HG03159 (cell line): ENCODE results near the gene TACR1.

Experiments used
- ATAC-seq: cut with Tn5 transposase; IDR thresholded peaks from one replicate; pipeline ENCODE4 v1.9.1; 2021; ENCODE audit warnings: mild to moderate bottlenecking, moderate library complexity; ENCODE audit not compliant: unreplicated experiment

The TACR1 gene

DNA sequence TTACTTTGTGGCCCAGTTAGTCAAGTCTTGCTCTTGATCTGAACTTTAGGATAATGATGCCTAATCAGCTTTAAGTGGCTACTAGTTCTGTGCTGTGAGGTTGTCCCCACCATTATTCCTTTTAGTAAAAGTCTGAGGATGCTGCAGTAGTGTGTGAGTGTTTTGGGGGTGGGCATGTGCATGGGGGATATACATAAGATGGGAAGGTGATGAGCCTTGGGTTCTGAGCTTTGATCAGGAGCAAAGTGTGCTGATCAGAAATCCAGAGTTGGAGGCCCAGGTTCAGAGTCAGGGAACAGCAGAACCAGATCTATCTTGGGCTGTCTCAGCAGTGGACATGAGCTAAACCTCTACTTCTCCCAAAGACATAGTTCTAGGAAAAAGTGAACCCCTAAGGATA lies 174.1 kb downstream of the TACR1 start:
- ATAC-seq: no peak

DNA sequence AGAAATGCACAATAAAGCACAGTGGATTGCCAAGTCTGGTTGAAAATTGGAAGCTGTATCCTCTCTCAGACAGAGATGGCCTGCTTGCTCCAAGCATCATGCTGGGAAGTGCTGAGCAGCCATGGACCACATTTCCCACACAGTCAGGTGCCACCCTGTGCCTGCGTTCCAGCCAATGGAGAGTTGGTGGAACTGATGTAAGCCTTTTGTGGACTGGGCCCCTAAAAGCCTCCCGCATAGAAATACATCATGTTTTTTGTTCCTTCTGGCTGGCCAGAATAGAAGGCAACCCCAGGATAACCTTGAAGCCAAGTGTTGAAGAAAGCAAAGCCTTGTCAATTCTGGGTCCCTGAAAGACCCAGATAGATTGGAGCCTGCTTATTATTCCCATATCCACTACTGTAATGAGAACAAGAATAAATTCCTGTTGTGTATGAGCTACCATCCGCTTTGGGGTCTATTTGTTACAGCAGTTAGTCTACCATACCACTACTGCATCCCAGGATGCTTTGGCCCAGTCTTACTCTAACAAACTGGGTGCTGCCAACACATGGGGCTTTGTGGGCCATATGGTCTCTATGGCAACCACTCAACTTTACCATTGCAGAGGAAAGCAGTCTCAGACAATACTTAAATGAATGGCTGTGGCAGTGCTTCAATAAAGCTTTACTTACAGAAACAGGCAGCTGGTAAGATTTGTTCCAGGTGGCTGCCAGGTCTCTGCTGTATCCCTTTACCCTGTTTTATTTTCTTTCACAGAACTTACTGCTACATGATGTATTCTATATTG lies 175.5 kb downstream of the TACR1 start:
- ATAC-seq: no peak

DNA sequence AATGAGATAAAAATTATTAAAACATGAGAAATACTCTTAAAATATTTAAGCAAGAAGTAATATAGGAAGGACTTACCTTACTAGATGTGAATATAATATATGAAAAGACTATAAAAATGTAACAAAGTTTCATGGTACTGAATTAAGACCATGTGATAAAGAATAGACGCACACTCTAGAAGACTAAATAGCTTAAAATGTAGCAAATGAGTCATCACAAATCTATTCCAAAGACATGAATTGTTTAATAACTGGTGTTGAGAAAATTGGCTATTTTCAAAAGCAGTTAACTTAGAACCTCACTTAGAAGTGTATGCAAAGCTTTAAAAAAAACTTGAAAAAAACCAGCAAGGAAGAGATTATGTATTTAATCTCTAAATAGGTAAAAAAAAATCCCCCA lies 176.8 kb downstream of the TACR1 start:
- ATAC-seq: no peak

DNA sequence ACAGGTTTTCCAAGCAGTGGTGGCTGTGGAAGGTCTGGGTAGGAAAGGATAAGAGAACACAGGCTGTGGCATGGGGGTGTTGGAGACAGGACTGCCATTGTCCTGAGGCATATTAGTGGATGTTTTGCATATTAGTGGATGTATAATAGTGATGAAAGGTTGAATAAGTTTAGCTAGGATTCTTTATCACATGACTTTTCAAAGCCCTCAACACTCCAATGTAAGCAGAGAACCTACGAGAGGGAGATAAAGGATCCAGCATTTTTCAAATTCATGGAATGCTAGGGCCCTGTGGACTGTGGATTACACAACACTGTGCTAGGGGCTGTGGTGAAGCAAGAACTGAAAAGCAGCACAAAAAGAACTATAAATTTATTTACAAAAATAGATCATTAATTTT lies 177.6 kb downstream of the TACR1 start:
- no peak for ATAC-seq

DNA sequence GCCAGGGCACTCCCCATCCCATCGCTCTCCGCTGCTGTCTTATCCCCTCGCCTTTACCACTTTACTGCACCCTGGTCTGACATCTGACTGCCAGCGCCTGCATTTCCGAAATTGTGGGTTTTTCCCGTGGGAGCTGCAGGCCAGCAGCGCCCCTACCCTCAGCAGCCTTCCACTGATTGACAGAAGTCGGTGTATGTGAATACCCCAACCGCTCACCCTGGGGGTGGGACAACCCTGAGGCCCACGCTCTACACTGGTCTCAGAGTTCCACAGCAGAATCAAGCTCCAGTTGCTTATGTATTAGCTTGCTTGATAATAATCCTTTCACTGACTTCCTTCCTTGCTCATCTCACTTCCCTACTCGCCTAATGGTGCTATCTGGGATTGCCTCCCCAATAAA lies 178.8 kb downstream of the TACR1 start:
- ATAC-seq: no peak

DNA sequence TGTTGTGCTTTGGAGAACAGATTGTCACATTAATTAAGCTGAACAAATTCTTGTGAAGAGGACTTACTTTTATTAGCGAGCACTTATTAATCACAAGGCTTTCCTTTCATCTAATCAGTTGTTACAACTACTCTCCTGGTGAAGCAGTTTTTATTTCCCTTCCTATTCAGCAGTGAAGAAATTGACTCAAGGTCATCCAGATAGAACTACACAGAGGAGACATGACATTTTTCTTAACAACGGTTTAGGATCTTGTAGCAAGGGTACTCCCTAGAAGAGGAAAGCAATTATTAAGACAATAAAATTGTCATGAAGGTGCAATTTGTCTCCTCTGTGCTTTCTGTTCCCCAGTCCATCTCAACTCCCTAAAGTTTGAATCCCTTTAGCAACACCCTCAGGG lies 179.5 kb downstream of the TACR1 start:
- no peak for ATAC-seq

DNA sequence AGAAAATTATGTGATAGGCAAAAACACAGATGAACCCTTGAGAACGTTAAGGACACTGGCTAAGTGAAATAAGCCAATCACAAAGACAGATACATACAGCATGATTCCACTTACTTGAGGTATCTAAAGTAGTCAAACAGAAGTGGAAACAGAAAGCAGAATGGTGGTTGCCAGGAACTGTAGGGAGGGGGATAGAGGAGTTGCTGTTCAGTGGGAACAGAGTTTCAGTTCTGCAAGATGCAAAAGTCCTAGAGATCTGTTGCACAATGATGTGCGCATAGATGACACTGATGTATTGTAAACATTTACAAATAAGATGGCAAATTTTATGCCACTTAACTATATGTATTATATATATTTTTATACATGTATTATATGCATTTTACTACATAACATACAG lies 181.2 kb downstream of the TACR1 start:
- no peak for ATAC-seq

DNA sequence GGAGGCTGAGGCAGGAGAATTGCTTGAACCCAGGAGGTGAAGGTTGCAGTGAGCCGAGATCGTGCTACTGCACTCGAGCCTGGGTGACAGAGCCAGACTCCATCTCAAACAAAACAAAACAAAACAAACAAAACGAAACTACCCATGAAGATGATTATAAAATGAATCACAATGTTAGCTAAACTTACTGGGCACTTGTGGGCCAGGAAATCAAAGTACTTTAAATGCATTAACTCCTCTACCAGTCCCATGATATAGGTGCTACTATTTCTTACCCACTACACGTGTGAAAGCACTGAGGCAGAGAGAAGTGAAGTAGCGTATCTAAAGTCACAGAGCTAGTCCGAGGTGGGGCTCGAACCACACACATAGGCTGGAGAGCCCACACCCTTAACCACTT lies 187.2 kb downstream of the TACR1 start:
- ATAC-seq: no peak

DNA sequence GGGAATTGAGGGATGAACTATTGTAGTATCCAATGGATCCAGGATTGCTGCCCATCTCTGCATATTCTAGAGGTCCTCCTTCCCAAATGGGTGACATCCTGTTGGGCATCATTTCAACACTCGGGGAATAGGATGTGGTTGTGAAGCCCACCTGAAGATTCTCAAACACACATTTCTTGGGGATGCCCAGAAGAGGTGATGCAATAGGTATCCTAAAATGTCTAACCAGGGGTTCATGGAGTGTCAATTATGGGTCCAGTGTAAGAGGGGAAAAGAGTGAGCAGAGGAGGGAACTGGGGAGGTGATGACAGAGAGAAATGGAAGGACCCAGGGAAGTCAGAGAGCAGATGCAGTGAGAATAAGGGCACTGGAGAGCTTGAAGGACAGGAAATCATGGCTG lies 188.7 kb downstream of the TACR1 start:
- no peak for ATAC-seq

DNA sequence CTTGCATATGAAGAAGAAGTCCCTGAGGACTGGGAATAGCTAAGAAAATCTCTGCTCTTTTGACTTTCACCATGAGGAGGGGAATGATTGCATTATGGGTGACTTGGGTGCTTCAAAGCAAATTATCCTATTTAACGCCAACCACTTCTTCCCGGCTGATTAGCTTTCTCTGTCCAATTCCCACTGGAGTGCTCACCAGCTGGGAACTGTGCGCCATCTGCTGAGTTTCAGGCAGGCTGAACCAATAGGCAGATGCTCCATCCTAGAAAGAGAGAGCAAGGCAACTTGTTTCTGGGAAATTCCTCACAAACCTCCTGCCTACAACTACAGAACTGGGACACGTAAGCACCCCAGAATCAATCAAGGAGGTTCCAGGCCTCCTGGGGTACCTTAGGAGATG lies 191.5 kb downstream of the TACR1 start:
- ATAC-seq: no peak

DNA sequence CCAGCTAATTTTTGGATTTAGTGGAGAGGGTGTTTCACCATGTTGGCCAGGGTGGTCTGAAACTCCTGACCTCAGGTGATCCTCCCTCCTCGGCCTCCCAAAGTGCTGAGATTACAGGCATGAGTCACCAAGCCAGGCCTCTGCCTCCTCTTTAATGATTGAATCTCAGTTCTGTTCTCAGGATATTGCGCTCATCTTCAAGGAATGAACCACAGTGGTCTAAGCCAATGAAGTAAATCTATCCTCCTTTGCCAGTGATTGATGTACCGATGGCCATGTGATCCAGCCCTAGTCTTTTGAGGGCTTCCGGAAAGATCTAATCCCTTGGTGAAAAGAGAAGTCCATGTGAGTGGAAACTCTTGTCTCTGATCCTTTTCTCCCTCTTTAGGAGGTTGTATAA lies 192.3 kb downstream of the TACR1 start:
- ATAC-seq: no peak

DNA sequence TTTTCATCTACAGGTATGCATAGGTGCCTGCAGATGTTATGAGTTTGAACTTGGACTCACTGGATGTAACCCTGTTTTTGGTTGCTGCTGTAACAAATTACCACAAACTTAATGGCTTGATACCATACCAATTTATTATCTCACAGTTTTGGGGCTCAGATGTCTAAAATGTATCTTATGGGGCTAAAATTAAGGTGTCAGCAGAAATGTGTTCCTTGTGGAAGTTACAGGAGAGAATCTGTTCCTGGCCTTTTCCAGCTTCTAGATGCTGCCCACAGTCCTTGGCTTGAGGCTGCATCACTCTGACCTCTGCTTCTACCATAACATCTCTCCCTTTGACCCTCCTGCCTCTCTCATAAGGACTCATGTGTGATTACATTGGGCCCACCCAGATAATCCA lies 193.3 kb downstream of the TACR1 start:
- no peak for ATAC-seq

DNA sequence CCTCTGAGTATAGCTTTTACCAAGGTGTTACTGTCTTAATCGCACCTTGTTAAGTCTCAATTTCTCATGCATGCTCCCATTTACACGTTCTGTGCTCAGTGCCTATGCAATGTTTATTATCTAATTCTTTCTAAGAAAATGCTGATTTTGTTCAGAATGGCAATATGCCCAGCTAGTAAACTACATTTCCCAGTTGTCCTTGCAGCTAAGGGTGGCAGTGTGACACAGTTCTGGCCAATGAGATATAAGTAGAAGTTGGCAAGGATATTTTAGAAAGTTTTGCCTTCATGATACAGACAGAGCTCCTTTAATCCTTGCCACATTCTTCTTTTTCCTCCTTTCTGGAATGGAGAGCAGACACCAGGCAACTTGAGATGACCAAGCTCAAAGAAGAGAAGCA lies 195.5 kb downstream of the TACR1 start:
- no peak for ATAC-seq

DNA sequence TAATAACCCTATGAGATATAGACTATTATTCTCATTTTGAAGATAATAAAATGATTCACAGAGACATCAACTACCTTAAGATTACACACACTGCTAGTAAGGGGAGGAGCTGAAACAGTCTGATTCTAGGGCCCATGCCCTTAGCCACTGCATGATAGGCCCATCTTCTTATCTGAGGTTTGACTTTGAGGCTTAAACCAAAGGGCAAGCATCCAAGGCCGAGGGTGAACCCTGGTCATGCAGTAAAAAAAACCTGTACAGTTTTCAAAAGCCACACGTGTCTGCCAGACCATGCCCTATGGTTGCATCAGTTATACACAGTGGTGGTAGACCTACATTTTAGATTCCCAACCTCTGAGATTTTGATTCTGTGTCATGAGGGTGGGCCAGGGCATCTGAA lies 196.0 kb downstream of the TACR1 start:
- no peak for ATAC-seq

DNA sequence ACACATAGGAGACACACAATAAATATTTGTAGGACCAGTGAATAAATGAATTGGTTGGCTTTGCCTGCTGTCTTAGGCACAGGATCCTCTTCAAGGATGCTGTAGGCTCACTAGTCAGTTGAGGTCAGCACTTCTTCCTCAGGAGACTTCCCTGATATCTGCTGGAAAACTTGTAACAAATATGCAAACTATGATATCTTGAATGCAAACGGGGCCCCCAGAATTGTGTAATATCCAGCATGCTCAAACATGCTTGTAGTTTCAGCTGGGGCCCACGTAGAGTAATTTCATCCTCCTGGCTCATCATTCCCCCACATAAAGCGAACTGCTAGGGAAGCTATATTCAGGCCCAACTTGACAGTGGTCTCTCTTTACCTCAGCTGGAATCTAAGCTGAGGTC lies 197.3 kb downstream of the TACR1 start:
- no peak for ATAC-seq

DNA sequence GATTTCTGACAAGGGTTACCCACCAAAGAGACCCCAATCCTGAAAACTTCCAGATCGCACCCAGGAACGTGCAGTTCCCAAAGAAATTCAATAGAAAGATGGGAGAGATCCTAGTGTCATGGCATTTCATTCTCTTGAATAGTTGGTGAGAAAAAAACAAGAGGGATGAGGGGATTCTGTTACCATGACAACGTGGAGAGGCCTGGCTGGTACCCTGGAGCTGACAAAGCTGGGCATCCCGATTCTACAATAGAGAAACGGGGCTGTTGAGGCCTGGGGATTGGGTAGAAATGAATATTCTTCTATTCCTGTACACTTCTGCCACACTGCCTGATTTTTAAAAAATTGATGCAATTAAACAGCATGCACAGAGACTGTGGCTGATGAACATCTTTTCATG lies 199.9 kb downstream of the TACR1 start:
- ATAC-seq: no peak
